Activated CD8-positive, alpha-beta T cell treated with anti-CD3 and anti-CD28 coated beads for 36 hours (primary cell): ENCODE measurements around the gene ARL16. TPM values are rescaled to one million over a fixed set of nuclear protein-coding genes. Genes with fewer than 3 reads are reported as not detected.

Experiments used
- ATAC-seq: fragments of 200-7000 bp; cut with Tn5 transposase; one replicate; pipeline ENCODE4 v1.10.0; 2021; ENCODE audit warnings: mild to moderate bottlenecking, moderate library complexity
- CTCF ChIA-PET: fragments of 350-600 bp; sonication (Branson Sonifier 250); formaldehyde crosslinking; loops from one replicate; lab custom pipeline; 2021; ENCODE audit warnings: antibody characterized with exemption; lab: Charles Lee
- POLR2A ChIA-PET: fragments of 350-600 bp; sonication (Branson Sonifier 250); formaldehyde crosslinking; loops from one replicate; lab custom pipeline; 2021; ENCODE audit warnings: antibody characterized with exemption; lab: Charles Lee
- DNase-seq: peaks from one replicate; pipeline ENCODE4 v3.0.0-alpha.2; 2020
- H3K27ac Mint-ChIP-seq: one replicate; pipeline ENCODE4 v1.8.0; 2021; ENCODE audit warnings: mild to moderate bottlenecking, mixed read lengths
- H3K27me3 Mint-ChIP-seq: one replicate; pipeline ENCODE4 v1.8.0; 2021; ENCODE audit warnings: mixed read lengths
- H3K36me3 Mint-ChIP-seq: one replicate; pipeline ENCODE4 v1.8.0; 2021; ENCODE audit warnings: low read depth, mixed read lengths
- H3K4me1 Mint-ChIP-seq: one replicate; pipeline ENCODE4 v1.8.0; 2021; ENCODE audit warnings: low read depth, mixed read lengths
- H3K4me3 Mint-ChIP-seq: one replicate; pipeline ENCODE4 v1.8.0; 2021; ENCODE audit warnings: mild to moderate bottlenecking, moderate library complexity, mixed read lengths
- H3K9me3 Mint-ChIP-seq: one replicate; pipeline ENCODE4 v1.8.0; 2021; ENCODE audit warnings: mixed read lengths
- intact Hi-C: fragments of 100-400 bp; cut with micrococcal nuclease; formaldehyde crosslinking; loops from one replicate; pipeline ENCODE4 v1.10.0; 2022
- total RNA-seq, 2 experiments: library from RNA; stranded (reverse); gene quantifications; one replicate each; pipeline ENCODE4 v1.2.3, GENCODE V29; 2021
- TF ChIP-seq, protein P1 (sequence below): fragments of 200-600 bp; IDR thresholded peaks from one replicate; pipeline ENCODE4 v1.8.0; 2022; ENCODE audit warnings: antibody characterized with exemption, mild to moderate bottlenecking

Gene ARL16
- total RNA-seq, 2 experiments from 2014 or later, result 22.3 to 23.5 TPM

DNA sequence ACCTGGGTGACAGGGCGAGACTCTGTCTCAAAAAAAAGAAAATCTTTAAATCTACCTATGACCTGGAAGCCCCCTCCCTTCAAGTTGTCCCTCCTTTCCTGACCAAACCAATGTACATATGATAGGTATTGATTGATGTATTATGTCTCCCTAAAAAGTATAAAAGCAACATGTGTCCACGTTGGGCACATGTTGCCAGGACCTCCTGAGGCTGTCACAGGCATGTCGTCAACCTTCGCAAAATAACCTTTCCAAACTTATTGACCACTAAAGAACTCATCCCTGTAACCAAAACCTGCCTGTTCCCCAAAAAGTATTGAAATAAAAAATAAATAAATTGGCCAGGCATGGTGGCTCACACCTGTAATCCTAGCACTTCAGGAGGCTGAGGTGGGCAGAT is 21.6 kb downstream of the ARL16 start:
- TF ChIP-seq, protein P1, sequence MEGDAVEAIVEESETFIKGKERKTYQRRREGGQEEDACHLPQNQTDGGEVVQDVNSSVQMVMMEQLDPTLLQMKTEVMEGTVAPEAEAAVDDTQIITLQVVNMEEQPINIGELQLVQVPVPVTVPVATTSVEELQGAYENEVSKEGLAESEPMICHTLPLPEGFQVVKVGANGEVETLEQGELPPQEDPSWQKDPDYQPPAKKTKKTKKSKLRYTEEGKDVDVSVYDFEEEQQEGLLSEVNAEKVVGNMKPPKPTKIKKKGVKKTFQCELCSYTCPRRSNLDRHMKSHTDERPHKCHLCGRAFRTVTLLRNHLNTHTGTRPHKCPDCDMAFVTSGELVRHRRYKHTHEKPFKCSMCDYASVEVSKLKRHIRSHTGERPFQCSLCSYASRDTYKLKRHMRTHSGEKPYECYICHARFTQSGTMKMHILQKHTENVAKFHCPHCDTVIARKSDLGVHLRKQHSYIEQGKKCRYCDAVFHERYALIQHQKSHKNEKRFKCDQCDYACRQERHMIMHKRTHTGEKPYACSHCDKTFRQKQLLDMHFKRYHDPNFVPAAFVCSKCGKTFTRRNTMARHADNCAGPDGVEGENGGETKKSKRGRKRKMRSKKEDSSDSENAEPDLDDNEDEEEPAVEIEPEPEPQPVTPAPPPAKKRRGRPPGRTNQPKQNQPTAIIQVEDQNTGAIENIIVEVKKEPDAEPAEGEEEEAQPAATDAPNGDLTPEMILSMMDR, result no peak
- POLR2A ChIA-PET, result interaction anchor here (0.7 to 1.5 kb wide), 3 partner anchors 8 to 26 kb away, joined by 3 to 5 read pairs (median 3); no protein-coding TSS in a partner anchor
- ATAC-seq (no peak), DNase-seq (no peak)
- peaks cover 36% of the 10 kb centered on the region for H3K4me1 Mint-ChIP-seq
- peak overlapping the region; percentile 46 for H3K27ac Mint-ChIP-seq
- H3K36me3 Mint-ChIP-seq, result peaks cover 27% of the 10 kb centered on the region
- H3K27me3 Mint-ChIP-seq, result no peaks in the 10 kb centered on the region
- intact Hi-C loops, result no loop called here
- CTCF ChIA-PET, result interaction anchor here (1.1 to 1.2 kb wide), 2 partner anchors 61 to 143 kb away, joined by 3 to 5 read pairs; no protein-coding TSS in a partner anchor
- peaks cover 2% of the 10 kb centered on the region for H3K9me3 Mint-ChIP-seq
- H3K4me3 Mint-ChIP-seq, result no peak overlapping the region

- Mint-ChIP-seq H3K36me3 (peaks cover 18% of the 10 kb centered on the region), H3K4me1 (peaks cover 35% of the 10 kb centered on the region), H3K27me3 (no peaks in the 10 kb centered on the region), H3K9me3 (peaks cover 2% of the 10 kb centered on the region), H3K27ac (no peak overlapping the region), H3K4me3 (no peak overlapping the region)
- intact Hi-C loops, result no loop called here
- TF ChIP-seq, protein P1, result no peak
- no peak for DNase-seq
- POLR2A ChIA-PET, result interaction anchor here (1.3 kb wide), 1 partner anchor 53 kb away, joined by 4 read pairs; no protein-coding TSS in a partner anchor
- no peak for ATAC-seq
- CTCF ChIA-PET, result no interaction called here
These were observed 23.2 kb downstream of the ARL16 start for GRCh38 chr17:81660441-81660840.

- intact Hi-C loops, result no loop called here
- DNase-seq (no peak), ATAC-seq (no peak)
- Mint-ChIP-seq H3K4me1 (peaks cover 25% of the 10 kb centered on the region), H3K9me3 (no peaks in the 10 kb centered on the region), H3K4me3 (no peak overlapping the region), H3K27me3 (no peaks in the 10 kb centered on the region), H3K36me3 (peaks cover 4% of the 10 kb centered on the region), H3K27ac (no peak overlapping the region)
- POLR2A ChIA-PET, result no interaction called here
- TF ChIP-seq, protein P1, result no peak
- CTCF ChIA-PET, result interaction anchor here (1.3 kb wide), 1 partner anchor 37 kb away, joined by 3 read pairs; no protein-coding TSS in a partner anchor
These were observed 24.6 kb downstream of the ARL16 start for GRCh38 chr17:81659038-81659437.

- TF ChIP-seq, protein P1, result no peak
- H3K27ac Mint-ChIP-seq, result no peak overlapping the region
- peaks cover 16% of the 10 kb centered on the region for H3K4me1 Mint-ChIP-seq
- ChIA-PET CTCF (interaction anchor here (0.6 to 1.1 kb wide), 2 partner anchors 19 to 56 kb away, joined by 3 read pairs; no protein-coding TSS in a partner anchor), POLR2A (interaction anchor here (0.6 to 1.4 kb wide), 4 partner anchors 9 to 47 kb away, joined by 3 to 6 read pairs (median 4); partner anchors contain the start of gene MRPL12)
- H3K4me3 Mint-ChIP-seq, result no peak overlapping the region
- peaks cover under 1% of the 10 kb centered on the region for H3K27me3 Mint-ChIP-seq
- no peak for ATAC-seq
- intact Hi-C loops, result no loop called here
- no peaks in the 10 kb centered on the region for H3K36me3 Mint-ChIP-seq
- H3K9me3 Mint-ChIP-seq, result no peaks in the 10 kb centered on the region
- DNase-seq, result no peak
These were observed 26.8 kb downstream of the ARL16 start for GRCh38 chr17:81656835-81657234.

DNA sequence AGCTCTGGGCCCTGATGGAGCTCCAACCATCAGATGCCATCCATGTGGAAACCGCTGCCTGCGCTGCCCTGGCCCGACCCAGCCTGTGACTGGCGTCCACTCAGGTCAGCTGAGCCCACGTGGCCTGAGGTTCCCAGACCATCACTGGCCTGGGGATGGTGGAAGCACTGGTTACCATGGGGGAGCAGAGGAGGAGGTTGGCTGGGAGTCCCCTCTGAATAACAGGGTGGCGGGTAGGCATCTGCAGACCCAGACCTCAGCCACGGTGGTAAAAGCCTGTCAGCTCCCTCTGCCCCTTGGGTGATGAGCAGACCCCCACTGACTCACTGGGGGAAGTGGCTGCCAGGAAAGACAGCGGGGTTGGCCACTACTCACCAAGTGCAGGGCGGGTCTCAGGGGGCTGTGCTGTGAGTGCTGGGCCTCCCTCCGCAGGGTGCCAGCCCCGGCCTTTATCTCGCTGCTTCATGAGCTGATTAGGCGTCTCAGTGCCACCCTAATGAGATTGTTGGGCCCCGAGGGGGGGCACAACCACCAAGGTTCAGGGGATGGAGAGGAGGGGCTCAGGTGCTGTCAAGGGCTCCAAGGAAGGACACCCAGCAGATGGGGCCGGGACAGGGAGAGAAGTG is 27.4 kb downstream of the ARL16 start, which contains the start of gene PDE6G:
Gene PDE6G (minus strand): TSS at position 425 of the 626 bp plus-strand sequence. CDS start 3,237 bp downstream, outside the sequence.
- CTCF ChIA-PET, result interaction anchor here (0.6 to 1.1 kb wide), 2 partner anchors 19 to 55 kb away, joined by 3 read pairs; no protein-coding TSS in a partner anchor
- no peak for ATAC-seq
- Mint-ChIP-seq H3K36me3 (no peaks in the 10 kb centered on the region), H3K9me3 (no peaks in the 10 kb centered on the region), H3K27me3 (peaks cover 2% of the 10 kb centered on the region), H3K4me1 (peaks cover 16% of the 10 kb centered on the region), H3K4me3 (no peak within 1 kb of the TSS), H3K27ac (no peak within 1 kb of the TSS)
- POLR2A ChIA-PET, result interaction anchor here (0.6 to 1.4 kb wide), 6 partner anchors 9 to 236 kb away, joined by 3 to 6 read pairs (median 4); partner anchors contain the start of gene MRPL12
- intact Hi-C loops, result no loop called here
- no peak for DNase-seq
- TF ChIP-seq, protein P1, result no peak
